Activated T-helper 17 cell treated with anti-CD3 and anti-CD28 coated beads, Interleukin-2, amount 50 U/mL, for 72 hours (primary cell): ENCODE data around the gene ENDOU. TPM values are rescaled to one million over a fixed set of nuclear protein-coding genes. Genes with fewer than 3 reads are reported as not detected.

Experiments
- ATAC-seq: fragments of 150-1000 bp; cut with Tn5 transposase; replicated peaks from 2 replicates; pipeline ENCODE4 v1.10.0; 2021; ENCODE audit warnings: mild to moderate bottlenecking, moderate library complexity
- H3K27ac Mint-ChIP-seq: one replicate; pipeline ENCODE4 v1.8.0; 2022; ENCODE audit warnings: mixed read lengths
- H3K27me3 Mint-ChIP-seq: one replicate; pipeline ENCODE4 v1.8.0; 2022; ENCODE audit warnings: mixed read lengths
- H3K36me3 Mint-ChIP-seq: one replicate; pipeline ENCODE4 v1.8.0; 2022; ENCODE audit warnings: low read depth, mild to moderate bottlenecking, mixed read lengths
- H3K4me1 Mint-ChIP-seq: one replicate; pipeline ENCODE4 v1.8.0; 2022; ENCODE audit warnings: mixed read lengths
- H3K4me3 Mint-ChIP-seq: one replicate; pipeline ENCODE4 v1.8.0; 2022; ENCODE audit warnings: mild to moderate bottlenecking, mixed read lengths
- H3K9me3 Mint-ChIP-seq: one replicate; pipeline ENCODE4 v1.8.0; 2022; ENCODE audit warnings: mixed read lengths
- total RNA-seq, 2 donors: library from RNA; stranded (reverse); gene quantifications; one replicate each; pipeline ENCODE4 v1.2.3, GENCODE V29; 2022

The ENDOU gene
- total RNA-seq, 2 donors from 2014 or later, result 0.16 TPM; not detected in 1

DNA sequence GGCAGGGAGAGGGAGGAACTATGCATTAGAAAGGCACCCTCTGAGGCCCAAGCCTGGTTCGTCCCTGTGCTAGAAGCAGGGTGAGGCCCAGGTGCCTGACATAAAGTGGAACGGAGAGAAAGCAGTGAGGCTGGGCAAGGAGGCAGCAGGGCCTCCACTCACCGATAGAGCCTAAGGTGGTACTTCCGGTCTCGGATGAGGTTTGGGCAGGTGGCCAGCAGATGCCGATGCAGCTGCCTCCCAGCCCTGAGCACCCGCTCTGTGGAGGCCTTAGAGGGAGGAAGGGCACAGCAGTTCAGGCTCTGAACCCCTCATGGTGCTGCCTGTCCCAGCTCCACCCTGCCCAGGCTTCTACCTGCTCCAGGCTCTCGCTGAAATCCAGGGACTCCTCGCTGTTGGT lies 26.3 kb upstream of the ENDOU start:
- no peak for ATAC-seq
- no peaks in the 10 kb centered on the region for H3K27me3 Mint-ChIP-seq
- no peak overlapping the region for H3K4me3 Mint-ChIP-seq
- no peak overlapping the region for H3K27ac Mint-ChIP-seq
- no peaks in the 10 kb centered on the region for H3K9me3 Mint-ChIP-seq
- peaks cover 35% of the 10 kb centered on the region for H3K4me1 Mint-ChIP-seq
- H3K36me3 Mint-ChIP-seq, result no peaks in the 10 kb centered on the region

DNA sequence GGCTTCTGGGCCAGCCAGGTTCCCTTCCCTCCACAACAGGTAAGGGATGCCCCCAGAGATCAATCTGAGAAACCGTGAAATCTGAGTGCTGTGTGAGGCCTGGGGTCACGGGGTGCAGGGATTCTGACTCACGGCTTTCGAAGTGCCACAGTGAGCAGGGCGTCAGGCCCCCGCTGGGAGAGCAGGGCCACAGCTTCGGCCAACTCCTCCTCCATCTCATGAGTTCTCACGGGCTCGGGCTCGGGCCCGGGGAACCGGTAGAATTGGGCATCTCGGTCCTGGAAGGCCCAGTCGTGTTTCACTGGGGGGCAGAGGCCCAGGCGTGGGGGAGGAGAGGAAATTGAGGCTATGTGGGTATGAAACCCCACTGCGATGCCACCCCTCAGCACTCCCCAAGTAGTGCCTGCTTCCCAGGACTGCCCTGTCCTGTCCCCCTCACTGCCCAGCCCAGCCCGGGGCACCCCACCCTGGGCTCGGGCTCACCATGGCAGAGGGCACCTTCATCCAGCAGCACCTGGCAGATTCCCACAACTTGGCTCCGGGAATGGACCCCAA lies 25.7 kb upstream of the ENDOU start:
- ATAC-seq, result no peak
- Mint-ChIP-seq H3K4me3 (no peak overlapping the region), H3K4me1 (peaks cover 29% of the 10 kb centered on the region), H3K9me3 (no peaks in the 10 kb centered on the region), H3K27ac (no peak overlapping the region), H3K36me3 (no peaks in the 10 kb centered on the region), H3K27me3 (no peaks in the 10 kb centered on the region)

DNA sequence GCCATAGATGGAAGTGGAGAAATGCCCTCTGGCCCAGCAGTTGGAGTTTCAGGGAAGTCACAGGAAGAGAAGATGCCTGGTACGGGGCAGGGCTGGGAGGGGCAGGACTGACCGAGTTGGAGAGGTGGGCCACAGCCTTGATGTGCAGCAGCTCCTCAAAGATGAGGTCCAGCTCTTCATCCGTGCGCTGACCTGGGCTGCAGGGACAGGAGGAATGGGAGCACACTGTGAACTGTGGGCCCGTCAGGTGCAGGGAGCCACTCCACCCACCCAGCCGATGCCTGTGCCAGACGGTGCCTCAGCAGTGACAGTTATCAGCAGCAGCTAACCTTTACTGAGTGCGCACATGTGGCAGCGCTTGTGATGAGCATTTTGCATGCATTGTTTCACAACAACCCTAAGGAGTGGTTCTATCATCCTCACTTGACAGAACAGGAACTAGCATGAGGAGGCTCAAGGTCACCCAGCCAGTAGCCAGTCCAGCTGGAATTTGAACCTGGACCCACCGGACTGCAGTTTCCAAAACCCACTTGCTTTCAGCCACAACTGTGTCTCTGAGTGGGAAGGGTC lies 25.0 kb upstream of the ENDOU start:
- no peak overlapping the region for H3K27ac Mint-ChIP-seq
- H3K27me3 Mint-ChIP-seq, result no peaks in the 10 kb centered on the region
- ATAC-seq, result no peak
- H3K4me1 Mint-ChIP-seq, result peaks cover 22% of the 10 kb centered on the region
- H3K4me3 Mint-ChIP-seq, result no peak overlapping the region
- no peaks in the 10 kb centered on the region for H3K36me3 Mint-ChIP-seq
- no peaks in the 10 kb centered on the region for H3K9me3 Mint-ChIP-seq

DNA sequence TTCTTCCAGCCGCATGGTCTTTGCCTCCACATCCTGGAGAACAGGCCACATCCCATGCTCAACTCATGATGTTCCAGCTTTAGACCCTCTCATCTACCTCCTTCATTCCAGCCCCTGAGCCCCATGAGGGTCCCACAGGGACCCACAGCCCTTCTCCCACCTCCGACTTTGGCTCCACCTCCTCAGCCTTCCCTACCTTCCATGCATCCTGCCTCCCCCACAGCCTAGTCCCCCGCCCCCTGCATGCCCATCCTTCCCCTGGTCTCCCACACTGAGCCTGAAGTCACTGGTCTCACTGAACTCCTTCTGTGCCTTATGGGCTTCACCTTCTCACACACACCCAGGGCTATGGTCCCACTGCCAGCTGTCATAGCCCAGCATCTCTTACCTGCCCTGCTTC lies 23.6 kb upstream of the ENDOU start:
- peak overlapping the region; percentile 28 for H3K27ac Mint-ChIP-seq
- ATAC-seq, result no peak
- H3K27me3 Mint-ChIP-seq, result no peaks in the 10 kb centered on the region
- no peak overlapping the region for H3K4me3 Mint-ChIP-seq
- H3K36me3 Mint-ChIP-seq, result no peaks in the 10 kb centered on the region
- peaks cover 8% of the 10 kb centered on the region for H3K4me1 Mint-ChIP-seq
- H3K9me3 Mint-ChIP-seq, result no peaks in the 10 kb centered on the region

DNA sequence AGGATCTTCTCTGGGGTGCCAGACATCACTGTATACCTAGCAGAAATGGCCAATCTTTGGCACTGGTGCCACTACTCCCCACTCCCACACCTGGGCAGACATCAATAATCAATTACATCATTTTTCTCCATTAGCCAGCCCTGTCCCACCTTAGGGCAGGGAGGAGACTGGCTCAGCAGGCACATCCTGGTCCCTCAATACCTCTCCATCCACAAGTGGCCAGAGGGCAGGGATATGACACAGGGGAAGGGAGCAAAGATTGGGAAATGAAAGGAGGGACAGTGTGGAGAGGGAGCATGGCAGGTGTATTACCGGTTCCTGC lies 23.2 kb upstream of the ENDOU start:
- H3K27ac Mint-ChIP-seq, result no peak overlapping the region
- H3K4me3 Mint-ChIP-seq, result no peak overlapping the region
- no peaks in the 10 kb centered on the region for H3K27me3 Mint-ChIP-seq
- no peaks in the 10 kb centered on the region for H3K9me3 Mint-ChIP-seq
- no peak for ATAC-seq
- peaks cover 5% of the 10 kb centered on the region for H3K4me1 Mint-ChIP-seq
- H3K36me3 Mint-ChIP-seq, result no peaks in the 10 kb centered on the region

DNA sequence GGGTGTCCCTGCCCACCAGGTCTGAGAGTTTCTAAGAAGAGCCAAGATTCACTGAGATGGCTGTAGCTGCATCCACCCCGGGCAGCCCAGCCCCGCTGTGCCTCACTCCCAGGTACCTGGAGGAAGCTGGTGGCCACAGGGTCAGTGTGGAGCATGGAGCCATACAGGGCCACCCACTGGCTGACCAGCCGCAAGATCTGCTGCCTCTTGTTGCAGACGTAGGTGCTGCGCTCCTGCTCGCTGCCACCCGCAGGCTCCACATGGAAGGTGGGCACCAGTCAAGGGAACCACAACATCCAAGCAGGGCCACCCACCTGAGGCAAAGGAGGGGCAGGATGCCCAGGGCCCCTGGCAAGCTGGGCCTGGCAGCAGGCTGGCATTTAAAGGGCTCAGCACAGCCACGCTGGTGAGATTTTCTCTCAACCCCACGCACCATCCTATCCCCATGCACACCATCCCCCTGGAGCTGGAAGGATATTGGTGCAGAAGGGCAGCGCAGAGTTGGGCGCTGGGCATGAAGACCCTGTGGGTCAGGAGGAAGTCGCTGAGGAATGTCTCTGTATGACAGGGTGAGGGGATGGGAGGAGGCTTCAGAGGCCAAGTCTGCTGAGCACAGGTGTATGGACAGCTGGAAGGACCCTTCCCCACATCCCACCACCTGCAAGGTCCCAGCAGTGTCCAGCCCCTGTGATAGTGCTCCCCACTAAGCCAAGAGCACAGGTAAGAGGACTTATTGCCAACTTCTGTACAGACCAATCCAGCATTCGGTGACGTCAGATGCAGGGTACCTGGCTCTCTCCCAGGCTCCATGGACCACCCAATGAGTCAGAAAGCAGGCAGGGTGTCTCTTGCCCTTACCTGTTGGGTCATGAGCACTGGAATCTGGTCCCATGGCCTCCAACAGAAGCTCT lies 22.6 kb upstream of the ENDOU start:
- Mint-ChIP-seq H3K27me3 (no peaks in the 10 kb centered on the region), H3K4me3 (no peak overlapping the region), H3K36me3 (no peaks in the 10 kb centered on the region), H3K9me3 (no peaks in the 10 kb centered on the region), H3K4me1 (peaks cover 5% of the 10 kb centered on the region), H3K27ac (no peak overlapping the region)
- no peak for ATAC-seq

DNA sequence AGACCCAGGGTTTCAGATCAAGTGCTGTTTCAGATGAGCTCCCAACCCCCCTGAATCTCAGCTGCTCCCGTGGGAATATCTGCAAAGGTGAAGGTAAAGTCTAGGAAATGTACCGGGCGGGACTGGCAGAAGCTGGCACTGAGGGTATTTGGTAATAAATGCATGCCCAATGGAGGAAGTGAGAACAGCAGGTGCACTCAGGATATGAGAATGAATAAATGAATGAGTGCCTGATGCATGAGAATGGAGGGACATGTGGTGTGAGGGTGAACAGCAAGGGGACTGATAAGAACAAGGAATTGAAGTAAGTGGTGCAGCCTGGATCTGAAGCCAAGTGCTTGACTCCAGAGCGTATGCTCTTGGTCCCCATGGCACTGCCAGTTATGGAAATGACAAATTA lies 21.8 kb upstream of the ENDOU start:
- H3K9me3 Mint-ChIP-seq, result no peaks in the 10 kb centered on the region

DNA sequence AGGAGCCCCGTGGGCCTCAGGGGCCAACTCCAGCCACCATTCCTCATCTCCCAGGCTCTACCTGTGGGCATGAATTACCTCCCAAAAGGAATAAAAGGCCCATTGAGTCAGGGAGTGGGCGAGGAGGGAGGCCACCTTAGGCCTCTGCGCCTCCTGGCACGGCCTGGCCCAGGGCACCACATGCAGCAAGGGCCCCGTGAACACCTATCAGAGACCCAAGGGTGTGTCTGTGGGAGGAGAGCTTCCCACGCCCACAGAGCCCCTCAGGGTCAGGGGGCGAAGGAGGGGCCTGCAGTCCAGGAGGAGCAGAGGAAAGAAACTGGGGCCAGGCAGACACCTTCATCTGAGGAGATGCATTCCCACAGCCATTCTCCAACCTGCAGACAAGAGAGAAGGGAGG lies 21.2 kb upstream of the ENDOU start:
- ATAC-seq, result no peak
- no peaks in the 10 kb centered on the region for H3K9me3 Mint-ChIP-seq
- H3K4me3 Mint-ChIP-seq, result no peak overlapping the region
- no peaks in the 10 kb centered on the region for H3K36me3 Mint-ChIP-seq
- H3K27ac Mint-ChIP-seq, result no peak overlapping the region
- H3K4me1 Mint-ChIP-seq, result peaks cover 5% of the 10 kb centered on the region
- no peaks in the 10 kb centered on the region for H3K27me3 Mint-ChIP-seq

More for the DNA sequence above, 21.8 kb upstream of the ENDOU start:
- H3K27ac Mint-ChIP-seq, result no peak overlapping the region
- H3K36me3 Mint-ChIP-seq, result no peaks in the 10 kb centered on the region
- ATAC-seq, result no peak
- H3K27me3 Mint-ChIP-seq, result no peaks in the 10 kb centered on the region
- peaks cover 5% of the 10 kb centered on the region for H3K4me1 Mint-ChIP-seq
- no peak overlapping the region for H3K4me3 Mint-ChIP-seq

DNA sequence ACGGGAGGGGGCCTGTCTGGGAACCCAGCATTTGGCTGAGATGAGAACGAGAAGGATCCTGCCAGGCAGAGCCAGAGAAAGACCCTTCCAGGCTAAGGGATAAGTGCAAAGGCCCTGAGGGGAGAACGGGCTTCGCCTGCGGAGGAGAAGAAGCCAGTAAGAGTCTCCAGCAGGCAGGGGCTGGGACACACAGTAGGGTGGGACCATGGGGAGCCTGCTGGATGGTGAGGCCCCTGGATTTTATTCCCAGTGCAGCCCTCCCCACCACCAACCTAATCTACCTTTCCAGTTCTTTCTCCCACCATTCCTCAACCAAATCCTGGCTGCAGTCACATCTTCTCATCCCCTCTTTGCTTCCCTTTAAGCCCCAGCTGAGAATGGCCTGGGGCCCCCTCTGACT lies 20.8 kb upstream of the ENDOU start:
- Mint-ChIP-seq H3K9me3 (no peaks in the 10 kb centered on the region), H3K36me3 (no peaks in the 10 kb centered on the region), H3K4me3 (no peak overlapping the region), H3K4me1 (peaks cover 10% of the 10 kb centered on the region), H3K27ac (no peak overlapping the region), H3K27me3 (no peaks in the 10 kb centered on the region)
- ATAC-seq, result no peak

DNA sequence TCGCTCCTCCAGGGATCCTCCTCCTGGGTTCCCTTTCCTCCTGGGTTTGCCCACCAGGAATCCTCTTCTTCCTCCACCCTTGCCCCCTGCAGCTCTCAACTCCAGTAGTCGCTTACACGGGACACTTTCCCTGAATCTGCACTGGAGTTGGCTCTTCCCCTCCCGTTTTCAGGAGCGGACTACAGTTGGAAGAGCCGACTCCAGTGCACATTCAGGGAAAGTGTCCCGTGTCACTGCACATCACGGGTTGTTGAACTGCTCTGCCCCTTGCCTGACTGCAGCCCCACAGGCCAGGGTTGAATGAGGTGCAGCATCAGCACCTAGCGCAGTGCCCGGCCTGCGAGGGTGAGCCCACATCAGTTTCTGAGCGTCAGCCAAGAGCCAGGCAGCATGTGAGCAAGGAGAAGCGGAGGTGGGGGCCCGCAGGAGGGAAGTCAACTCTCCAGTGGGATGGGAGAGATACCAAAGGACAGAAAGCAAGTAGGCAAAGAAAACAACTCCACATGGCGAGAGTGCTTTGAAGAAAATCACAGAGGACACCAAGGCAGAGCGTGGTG lies 20.3 kb upstream of the ENDOU start:
- ATAC-seq, result no peak
- H3K36me3 Mint-ChIP-seq, result no peaks in the 10 kb centered on the region

DNA sequence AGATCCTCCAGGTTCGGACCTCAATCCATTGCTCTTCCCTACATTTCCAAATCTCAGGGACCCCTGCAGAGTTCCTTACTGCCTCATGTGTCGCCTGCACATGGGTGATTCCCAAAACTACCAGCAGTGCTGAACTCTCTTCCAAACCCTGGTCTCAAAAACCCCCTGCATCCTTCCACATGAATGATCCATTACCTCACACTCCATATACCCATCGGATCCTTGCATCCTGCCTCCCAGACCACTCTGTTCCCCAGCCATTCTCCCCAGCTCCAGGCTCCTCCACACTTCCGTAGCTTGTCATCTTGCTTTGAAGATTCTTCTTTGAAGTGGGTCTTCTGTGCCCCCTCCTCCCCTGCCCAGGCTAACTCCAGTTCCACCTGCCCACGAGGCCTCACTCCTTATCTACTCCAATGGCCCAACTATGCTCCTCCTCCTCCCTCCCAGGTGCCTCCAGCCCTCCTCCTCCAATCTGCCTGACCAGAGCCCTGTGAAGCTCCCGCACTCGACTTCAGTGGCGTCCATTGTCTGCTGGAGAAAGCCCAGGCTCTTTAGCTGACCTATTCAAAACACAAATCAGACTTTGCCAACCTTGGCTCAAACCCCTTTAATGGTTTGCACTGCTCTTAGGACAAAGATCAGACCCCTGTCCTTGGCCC lies 19.6 kb upstream of the ENDOU start:
- ATAC-seq, result no peak
- no peaks in the 10 kb centered on the region for H3K27me3 Mint-ChIP-seq
- peaks cover 11% of the 10 kb centered on the region for H3K4me1 Mint-ChIP-seq
- H3K27ac Mint-ChIP-seq, result no peak overlapping the region
- no peaks in the 10 kb centered on the region for H3K9me3 Mint-ChIP-seq
- no peak overlapping the region for H3K4me3 Mint-ChIP-seq
- no peaks in the 10 kb centered on the region for H3K36me3 Mint-ChIP-seq

More for the DNA sequence above, 20.3 kb upstream of the ENDOU start:
- no peaks in the 10 kb centered on the region for H3K27me3 Mint-ChIP-seq
- H3K4me1 Mint-ChIP-seq, result peaks cover 11% of the 10 kb centered on the region
- H3K27ac Mint-ChIP-seq, result no peak overlapping the region
- H3K9me3 Mint-ChIP-seq, result no peaks in the 10 kb centered on the region
- no peak overlapping the region for H3K4me3 Mint-ChIP-seq

DNA sequence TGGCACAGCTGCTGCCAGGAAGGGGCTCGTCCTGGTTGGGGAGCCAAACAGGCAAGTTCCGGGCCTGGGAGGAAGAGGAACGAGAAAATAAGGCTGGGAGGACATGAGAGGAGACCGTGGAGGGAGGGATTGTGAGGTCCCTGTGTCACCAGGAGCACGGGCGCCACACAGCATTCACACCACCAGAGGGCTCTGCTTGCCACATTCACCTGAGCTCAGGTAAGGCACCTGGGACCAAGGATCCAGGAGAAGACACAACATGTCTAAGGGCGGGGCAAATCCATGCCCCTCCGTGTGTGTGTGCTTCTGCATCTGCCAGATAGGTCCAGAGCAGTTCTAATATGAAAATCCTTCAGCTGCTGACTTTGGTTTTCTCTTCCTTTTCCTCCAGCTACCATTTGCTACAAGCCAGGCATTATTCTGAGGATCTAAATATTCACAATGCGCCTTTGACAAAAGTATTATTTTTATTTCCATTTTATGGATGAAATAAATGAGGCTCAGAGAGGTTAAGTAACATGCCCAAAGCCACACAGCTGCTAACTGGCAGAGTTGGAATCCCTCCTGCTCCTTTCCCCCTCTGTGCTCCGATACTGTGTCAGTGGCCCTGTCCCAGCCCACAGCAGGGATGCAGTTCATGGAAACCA lies 18.8 kb upstream of the ENDOU start:
- no peaks in the 10 kb centered on the region for H3K27me3 Mint-ChIP-seq
- H3K4me1 Mint-ChIP-seq, result peaks cover 11% of the 10 kb centered on the region
- peak; percentile 45 for ATAC-seq
- H3K9me3 Mint-ChIP-seq, result no peaks in the 10 kb centered on the region
- no peak overlapping the region for H3K4me3 Mint-ChIP-seq
- no peak overlapping the region for H3K27ac Mint-ChIP-seq
- no peaks in the 10 kb centered on the region for H3K36me3 Mint-ChIP-seq

DNA sequence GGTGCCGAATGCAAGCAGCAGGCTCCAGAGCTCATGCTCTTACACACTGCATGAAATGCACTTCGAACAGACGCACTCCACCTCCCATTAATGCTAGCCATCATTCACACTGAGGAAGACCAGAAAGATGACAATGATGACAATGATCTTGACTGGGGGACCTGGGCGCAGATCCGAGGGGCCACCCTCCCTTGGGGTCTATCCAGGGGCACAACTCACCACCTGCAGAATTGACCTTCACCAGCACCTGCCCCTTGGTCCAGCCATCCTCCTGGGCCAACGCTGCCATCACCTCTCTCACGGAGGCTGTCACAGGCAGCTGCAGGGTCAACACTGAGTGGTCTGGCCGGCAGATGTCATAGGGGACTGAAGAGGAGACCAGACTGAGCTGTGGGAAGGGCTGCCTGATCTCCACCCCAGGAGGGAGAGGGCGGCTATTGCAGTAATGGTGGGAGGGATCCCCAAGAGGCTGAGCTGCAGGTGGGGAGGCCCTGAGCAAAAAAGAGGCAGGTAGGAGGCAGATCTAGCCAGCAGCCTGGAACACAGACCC lies 18.1 kb upstream of the ENDOU start:
- Mint-ChIP-seq H3K36me3 (no peaks in the 10 kb centered on the region), H3K4me3 (no peak overlapping the region), H3K9me3 (no peaks in the 10 kb centered on the region), H3K27me3 (no peaks in the 10 kb centered on the region), H3K4me1 (peaks cover 11% of the 10 kb centered on the region), H3K27ac (no peak overlapping the region)
- no peak for ATAC-seq

DNA sequence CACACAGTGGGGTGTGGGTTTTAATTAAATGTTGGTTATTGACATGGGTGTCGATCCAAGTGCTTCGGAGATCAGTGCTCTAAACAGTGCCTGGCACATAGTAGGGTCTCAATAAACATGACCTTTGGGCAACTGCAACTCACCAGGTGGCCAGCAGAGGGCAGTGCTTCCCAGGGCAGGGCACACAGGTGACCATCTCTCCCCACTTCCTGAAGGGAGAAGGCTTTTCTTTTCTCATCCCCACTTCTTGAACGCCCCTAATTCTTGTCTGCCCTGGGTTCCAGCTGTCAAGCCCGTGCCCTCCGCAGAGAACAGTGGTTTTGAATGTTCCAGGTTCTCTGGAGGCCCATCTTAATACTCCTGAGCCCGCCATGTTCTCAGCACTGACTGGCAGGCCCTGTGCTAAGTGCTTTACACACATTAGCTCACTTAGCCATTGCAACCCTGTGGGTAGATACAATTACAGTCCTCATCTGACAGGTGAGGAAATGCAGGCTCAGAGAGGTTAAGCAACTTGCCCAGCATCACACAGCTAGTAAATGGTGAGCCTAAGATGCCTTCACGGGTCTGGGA lies 17.0 kb upstream of the ENDOU start:
- H3K4me1 Mint-ChIP-seq, result peaks cover 11% of the 10 kb centered on the region
- ATAC-seq, result peak; percentile 59
- no peaks in the 10 kb centered on the region for H3K9me3 Mint-ChIP-seq
- H3K27me3 Mint-ChIP-seq, result no peaks in the 10 kb centered on the region
- no peak overlapping the region for H3K27ac Mint-ChIP-seq
- H3K4me3 Mint-ChIP-seq, result no peak overlapping the region
- H3K36me3 Mint-ChIP-seq, result no peaks in the 10 kb centered on the region
